ENCODE results near the gene SBF1. TPM values are rescaled to one million over a fixed set of nuclear protein-coding genes. Genes with fewer than 3 reads are reported as not detected.

SBF1 gene
- total and polyA plus RNA-seq, 7 donors = 42.1 to 98.0 (median 75.3) TPM

DNA sequence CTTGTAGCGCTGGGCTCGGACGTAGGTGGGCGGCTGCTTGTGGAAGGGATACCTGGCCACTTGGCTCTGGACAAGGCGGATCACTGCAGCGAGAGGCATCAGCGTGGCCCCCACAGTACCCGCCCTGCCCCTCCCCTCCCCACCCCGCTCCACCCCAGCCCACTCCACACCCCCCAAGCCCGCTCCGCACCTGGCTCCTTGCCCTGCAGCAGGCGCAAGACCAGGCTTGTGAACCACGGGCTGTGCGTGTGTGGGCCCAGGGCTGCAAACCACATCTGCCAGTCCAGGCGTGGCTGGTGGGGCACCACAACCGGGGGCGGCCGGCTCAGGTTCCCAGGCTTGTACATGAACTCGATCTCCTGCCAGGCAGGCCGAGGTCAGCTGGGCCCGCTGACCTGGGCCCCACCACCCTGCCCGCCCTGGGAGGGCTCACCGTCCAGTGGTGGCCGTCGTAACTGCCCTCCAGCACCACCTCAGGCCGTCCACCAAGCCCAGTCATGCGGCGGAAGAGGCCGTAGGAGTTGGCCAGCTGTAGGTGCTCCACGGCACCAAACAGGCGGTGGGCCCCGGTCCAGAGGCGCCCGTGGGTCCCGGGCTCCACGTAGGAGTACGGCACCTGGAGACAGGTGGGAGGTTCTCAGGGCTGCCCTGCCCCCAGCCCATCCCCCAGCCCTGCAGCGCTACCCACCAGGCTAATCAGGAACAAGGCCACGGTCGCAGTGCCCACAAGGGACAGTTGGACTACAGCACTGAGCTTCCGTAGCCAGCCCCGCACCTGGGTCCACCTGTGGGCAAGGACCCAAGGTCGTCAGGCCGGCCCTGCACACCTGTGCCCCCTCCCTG, 29.8 kb upstream of the SBF1 start:
- Histone ChIP-seq H3K36me3 (ENCODE audit: insufficient read depth in 1 of 2, low read depth in 1 of 2) (peaks cover 0 to 31% of the 10 kb centered on the region in 2 donors), H3K27me3 (ENCODE audit: insufficient read depth in 3 of 3, low read length in 2 of 3) (no peaks in the 10 kb centered on the region), H3K4me1 (peaks cover 17% of the 10 kb centered on the region), H3K4me3 (no peak overlapping the region), H3K9me3 (no peaks in the 10 kb centered on the region), H3K27ac (no peak overlapping the region)
- intact Hi-C loops (cut with DNase I) = loop anchor here (5.0 to 10.0 kb wide), 2 partner anchors 73 to 250 kb away; partner anchors contain the start of genes CPT1B (in 2 of the 2) and HDAC10 (in 1 of the 2)
- ATAC-seq = no peak
- TF ChIP-seq, protein P1, sequence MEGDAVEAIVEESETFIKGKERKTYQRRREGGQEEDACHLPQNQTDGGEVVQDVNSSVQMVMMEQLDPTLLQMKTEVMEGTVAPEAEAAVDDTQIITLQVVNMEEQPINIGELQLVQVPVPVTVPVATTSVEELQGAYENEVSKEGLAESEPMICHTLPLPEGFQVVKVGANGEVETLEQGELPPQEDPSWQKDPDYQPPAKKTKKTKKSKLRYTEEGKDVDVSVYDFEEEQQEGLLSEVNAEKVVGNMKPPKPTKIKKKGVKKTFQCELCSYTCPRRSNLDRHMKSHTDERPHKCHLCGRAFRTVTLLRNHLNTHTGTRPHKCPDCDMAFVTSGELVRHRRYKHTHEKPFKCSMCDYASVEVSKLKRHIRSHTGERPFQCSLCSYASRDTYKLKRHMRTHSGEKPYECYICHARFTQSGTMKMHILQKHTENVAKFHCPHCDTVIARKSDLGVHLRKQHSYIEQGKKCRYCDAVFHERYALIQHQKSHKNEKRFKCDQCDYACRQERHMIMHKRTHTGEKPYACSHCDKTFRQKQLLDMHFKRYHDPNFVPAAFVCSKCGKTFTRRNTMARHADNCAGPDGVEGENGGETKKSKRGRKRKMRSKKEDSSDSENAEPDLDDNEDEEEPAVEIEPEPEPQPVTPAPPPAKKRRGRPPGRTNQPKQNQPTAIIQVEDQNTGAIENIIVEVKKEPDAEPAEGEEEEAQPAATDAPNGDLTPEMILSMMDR (IDR thresholded peaks at IDR 0.05) = no peak
- DNase-seq = no peak
- WGBS, 3 donors = 91 to 94% (median 94%) methylated on average over 29 to 44 of the region's 44 CpGs

DNA sequence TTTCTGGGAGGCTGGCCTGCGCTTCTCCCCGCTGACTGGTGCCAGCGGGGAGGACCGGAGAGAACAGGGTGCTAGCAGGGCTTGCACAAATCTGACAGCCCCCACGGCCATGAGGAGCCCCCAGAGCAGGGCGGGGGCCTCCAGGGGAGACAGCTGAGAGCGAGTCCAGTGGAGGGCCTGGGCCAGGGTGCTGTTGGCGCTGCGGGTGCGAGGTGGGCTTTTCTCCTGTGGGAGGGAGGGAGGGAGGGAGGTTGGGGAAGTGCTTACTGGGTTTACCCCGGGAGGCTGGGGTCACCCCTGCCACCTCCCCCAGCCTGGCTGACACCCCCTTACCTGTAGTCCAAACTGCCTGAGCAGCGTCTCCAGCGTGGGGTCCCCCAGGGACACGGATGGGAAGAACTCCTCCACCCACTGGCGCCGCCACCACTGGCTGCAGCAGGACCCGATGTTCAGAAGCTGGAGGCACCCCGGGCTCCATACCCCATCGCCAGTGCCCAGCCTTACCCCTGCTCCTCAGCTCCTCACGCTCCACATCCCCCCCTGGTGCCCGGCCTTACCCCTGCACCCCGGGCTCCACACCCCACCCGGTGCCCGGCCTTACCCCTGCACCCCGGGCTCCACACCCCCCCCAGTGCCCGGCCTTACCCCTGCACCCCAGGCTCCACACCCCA, 28.8 kb upstream of the SBF1 start:
- WGBS, 3 donors = 87 to 91% (median 87%) methylated on average over 20 to 25 of the region's 26 CpGs
- ATAC-seq = no peak

DNA sequence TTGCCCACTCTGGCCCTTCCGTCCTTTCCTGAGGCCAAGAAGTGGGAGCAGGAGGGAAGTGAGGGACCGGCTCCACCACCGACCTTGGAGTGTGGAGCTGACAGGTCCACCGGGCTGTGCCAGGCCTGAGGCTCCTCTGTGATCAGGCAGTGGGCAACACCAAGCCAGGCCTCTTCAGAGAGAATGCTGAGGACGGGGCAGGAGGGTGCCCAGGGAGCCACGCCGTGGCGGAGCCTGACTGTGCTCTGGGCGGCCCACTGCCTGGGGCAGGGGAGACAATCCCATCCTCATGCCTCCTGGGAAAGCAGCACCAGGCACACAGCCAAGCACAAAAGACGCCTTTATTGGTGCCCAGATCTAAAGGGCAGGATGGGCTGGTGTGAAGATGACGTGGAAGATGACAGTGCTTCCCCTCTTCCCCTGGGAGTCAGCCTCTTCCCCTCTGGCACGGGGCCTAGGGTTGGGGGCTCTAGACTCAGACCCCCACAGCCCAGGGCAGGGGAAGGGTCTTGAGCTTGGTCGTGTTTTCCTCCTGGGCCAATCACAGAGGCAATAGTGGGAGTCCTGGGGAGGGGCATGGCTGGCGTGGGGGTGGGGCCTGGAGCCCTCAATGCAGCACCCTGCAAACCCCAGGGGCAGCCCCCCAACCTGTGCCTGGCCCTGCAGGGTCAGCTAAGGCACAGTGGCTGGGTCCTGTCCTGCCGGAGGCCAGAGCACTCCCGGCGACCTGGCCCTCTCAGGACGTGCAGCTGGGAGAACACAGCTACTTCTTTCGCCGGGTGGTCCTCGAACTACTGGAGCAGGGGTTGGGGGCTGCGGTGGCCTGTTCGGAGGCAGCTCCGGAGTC, 28.0 kb upstream of the SBF1 start:
- no peak overlapping the region for H3K27ac ChIP-seq
- no peaks in the 10 kb centered on the region for H3K9me3 ChIP-seq
- DNase-seq = no peak
- H3K27me3 ChIP-seq (ENCODE audit: insufficient read depth in 3 of 3, low read length in 2 of 3) = no peaks in the 10 kb centered on the region
- peaks cover 0 to 31% of the 10 kb centered on the region in 2 donors for H3K36me3 ChIP-seq (ENCODE audit: insufficient read depth in 1 of 2, low read depth in 1 of 2)
- intact Hi-C loops (cut with DNase I) = loop anchor here in 1 of 2 donors (10.0 kb wide), 1 partner anchor 248 kb away; the partner anchor contains the start of gene HDAC10
- 82 to 87% (median 86%) methylated on average over 23 to 24 of the region's 24 CpGs for WGBS, 3 donors
- H3K4me1 ChIP-seq = peaks cover 8% of the 10 kb centered on the region
- H3K4me3 ChIP-seq = no peak overlapping the region
- ATAC-seq = no peak
- TF ChIP-seq, protein P1 (IDR thresholded peaks at IDR 0.05) = no peak

More for the DNA sequence above, 28.8 kb upstream of the SBF1 start:
- no peak for DNase-seq
- TF ChIP-seq, protein P1 (IDR thresholded peaks at IDR 0.05) = no peak
- intact Hi-C loops (cut with DNase I) = loop anchor here in 1 of 2 donors (10.0 kb wide), 1 partner anchor 249 kb away; the partner anchor contains the start of gene HDAC10
- H3K36me3 ChIP-seq (ENCODE audit: insufficient read depth in 1 of 2, low read depth in 1 of 2) = peaks cover 0 to 31% of the 10 kb centered on the region in 2 donors
- peaks cover 8% of the 10 kb centered on the region for H3K4me1 ChIP-seq
- H3K9me3 ChIP-seq = no peaks in the 10 kb centered on the region
- no peak overlapping the region for H3K4me3 ChIP-seq
- H3K27me3 ChIP-seq (ENCODE audit: insufficient read depth in 3 of 3, low read length in 2 of 3) = no peaks in the 10 kb centered on the region
- no peak overlapping the region for H3K27ac ChIP-seq

- no peak for DNase-seq
- Histone ChIP-seq H3K4me3 (no peak overlapping the region), H3K27ac (no peak overlapping the region)
Observed at GRCh38 chr22:50502096-50502495, 27.3 kb upstream of the SBF1 start.

More at GRCh38 chr22:50502096-50502495, 27.3 kb upstream of the SBF1 start:
- Histone ChIP-seq H3K27me3 (ENCODE audit: insufficient read depth in 3 of 3, low read length in 2 of 3) (no peaks in the 10 kb centered on the region), H3K36me3 (ENCODE audit: insufficient read depth in 1 of 2, low read depth in 1 of 2) (peaks cover 0 to 31% of the 10 kb centered on the region in 2 donors), H3K4me1 (peaks cover 8% of the 10 kb centered on the region), H3K9me3 (no peaks in the 10 kb centered on the region)
- ATAC-seq = no peak
- 61 to 76% (median 72%) methylated on average over 6 of the region's 6 CpGs for WGBS, 3 donors
- TF ChIP-seq, protein P1 (IDR thresholded peaks at IDR 0.05) = no peak
- intact Hi-C loops (cut with DNase I) = loop anchor here in 1 of 2 donors (10.0 kb wide), 1 partner anchor 247 kb away; the partner anchor contains the start of gene HDAC10
